ENCODE measurements around the gene ITSN1. TPM values are rescaled to one million over a fixed set of nuclear protein-coding genes. Genes with fewer than 3 reads are reported as not detected.

ITSN1 gene
- total RNA-seq, 1 experiment from 2014 or later, result 50.3 TPM

DNA sequence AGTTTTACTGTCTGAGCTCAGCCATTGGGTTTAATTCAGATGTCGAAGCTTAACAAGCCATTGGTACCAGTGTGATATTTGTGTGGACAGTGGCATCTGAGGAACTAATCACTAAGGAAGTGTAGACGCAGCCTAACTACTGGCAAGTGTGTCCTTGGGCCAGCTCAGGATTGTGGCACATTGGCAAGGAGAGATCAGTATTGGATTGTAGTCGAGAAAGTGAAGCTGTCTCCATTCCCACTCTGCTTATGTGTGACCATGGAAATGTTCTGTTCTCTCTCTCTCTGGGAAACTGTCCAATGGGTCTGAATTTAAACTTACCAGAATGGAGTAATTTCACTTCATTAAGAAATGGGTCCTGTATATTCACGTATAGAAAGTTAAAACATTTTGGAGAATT lies 112.2 kb downstream of the ITSN1 start:
- ATAC-seq (no peak), DNase-seq (ENCODE audit: low read depth, low spot score) (no peak)
- ChIA-PET POLR2A (no interaction called here), CTCF (no interaction called here)
- Histone ChIP-seq H3K27ac (ENCODE audit: low read length) (no peak overlapping the region), H3K9me3 (ENCODE audit: control insufficient read depth, insufficient read depth, low read depth, low read length) (no peaks in the 10 kb centered on the region), H3K4me3 (ENCODE audit: low read depth in 2 of 2, low read length in 2 of 2) (no peak overlapping the region), H3K4me1 (ENCODE audit: control insufficient read depth, insufficient read depth, low read length) (no peaks in the 10 kb centered on the region), H3K27me3 (ENCODE audit: control insufficient read depth, insufficient read depth, low read length) (no peaks in the 10 kb centered on the region), H3K36me3 (ENCODE audit: control insufficient read depth, insufficient read depth, low read length) (no peaks in the 10 kb centered on the region; the same call in 1 of the 2 replicates)
- BruUV-seq (replicated peaks), result no TSS peak
- in situ Hi-C loops (cut with HindIII; ENCODE audit: low pct_unique_long_range_greater_than_20kb, low sequenced_read_pairs) (no loop called here), intact Hi-C loops (cut with micrococcal nuclease; ENCODE audit: unreplicated experiment) (no loop called here)
- TF ChIP-seq, protein P1, sequence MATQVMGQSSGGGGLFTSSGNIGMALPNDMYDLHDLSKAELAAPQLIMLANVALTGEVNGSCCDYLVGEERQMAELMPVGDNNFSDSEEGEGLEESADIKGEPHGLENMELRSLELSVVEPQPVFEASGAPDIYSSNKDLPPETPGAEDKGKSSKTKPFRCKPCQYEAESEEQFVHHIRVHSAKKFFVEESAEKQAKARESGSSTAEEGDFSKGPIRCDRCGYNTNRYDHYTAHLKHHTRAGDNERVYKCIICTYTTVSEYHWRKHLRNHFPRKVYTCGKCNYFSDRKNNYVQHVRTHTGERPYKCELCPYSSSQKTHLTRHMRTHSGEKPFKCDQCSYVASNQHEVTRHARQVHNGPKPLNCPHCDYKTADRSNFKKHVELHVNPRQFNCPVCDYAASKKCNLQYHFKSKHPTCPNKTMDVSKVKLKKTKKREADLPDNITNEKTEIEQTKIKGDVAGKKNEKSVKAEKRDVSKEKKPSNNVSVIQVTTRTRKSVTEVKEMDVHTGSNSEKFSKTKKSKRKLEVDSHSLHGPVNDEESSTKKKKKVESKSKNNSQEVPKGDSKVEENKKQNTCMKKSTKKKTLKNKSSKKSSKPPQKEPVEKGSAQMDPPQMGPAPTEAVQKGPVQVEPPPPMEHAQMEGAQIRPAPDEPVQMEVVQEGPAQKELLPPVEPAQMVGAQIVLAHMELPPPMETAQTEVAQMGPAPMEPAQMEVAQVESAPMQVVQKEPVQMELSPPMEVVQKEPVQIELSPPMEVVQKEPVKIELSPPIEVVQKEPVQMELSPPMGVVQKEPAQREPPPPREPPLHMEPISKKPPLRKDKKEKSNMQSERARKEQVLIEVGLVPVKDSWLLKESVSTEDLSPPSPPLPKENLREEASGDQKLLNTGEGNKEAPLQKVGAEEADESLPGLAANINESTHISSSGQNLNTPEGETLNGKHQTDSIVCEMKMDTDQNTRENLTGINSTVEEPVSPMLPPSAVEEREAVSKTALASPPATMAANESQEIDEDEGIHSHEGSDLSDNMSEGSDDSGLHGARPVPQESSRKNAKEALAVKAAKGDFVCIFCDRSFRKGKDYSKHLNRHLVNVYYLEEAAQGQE (IDR thresholded peaks at IDR 0.05; ENCODE audit: insufficient read depth in 1 of 2, low read depth in 2 of 2, low read length in 1 of 2), result no peak
- no peak for TF ChIP-seq SIN3A (IDR thresholded peaks at IDR 0.05; ENCODE audit: borderline replicate concordance, insufficient read depth, low read depth, low read length)
- TF ChIP-seq, protein P2, sequence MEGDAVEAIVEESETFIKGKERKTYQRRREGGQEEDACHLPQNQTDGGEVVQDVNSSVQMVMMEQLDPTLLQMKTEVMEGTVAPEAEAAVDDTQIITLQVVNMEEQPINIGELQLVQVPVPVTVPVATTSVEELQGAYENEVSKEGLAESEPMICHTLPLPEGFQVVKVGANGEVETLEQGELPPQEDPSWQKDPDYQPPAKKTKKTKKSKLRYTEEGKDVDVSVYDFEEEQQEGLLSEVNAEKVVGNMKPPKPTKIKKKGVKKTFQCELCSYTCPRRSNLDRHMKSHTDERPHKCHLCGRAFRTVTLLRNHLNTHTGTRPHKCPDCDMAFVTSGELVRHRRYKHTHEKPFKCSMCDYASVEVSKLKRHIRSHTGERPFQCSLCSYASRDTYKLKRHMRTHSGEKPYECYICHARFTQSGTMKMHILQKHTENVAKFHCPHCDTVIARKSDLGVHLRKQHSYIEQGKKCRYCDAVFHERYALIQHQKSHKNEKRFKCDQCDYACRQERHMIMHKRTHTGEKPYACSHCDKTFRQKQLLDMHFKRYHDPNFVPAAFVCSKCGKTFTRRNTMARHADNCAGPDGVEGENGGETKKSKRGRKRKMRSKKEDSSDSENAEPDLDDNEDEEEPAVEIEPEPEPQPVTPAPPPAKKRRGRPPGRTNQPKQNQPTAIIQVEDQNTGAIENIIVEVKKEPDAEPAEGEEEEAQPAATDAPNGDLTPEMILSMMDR (IDR thresholded peaks at IDR 0.05), result no peak

DNA sequence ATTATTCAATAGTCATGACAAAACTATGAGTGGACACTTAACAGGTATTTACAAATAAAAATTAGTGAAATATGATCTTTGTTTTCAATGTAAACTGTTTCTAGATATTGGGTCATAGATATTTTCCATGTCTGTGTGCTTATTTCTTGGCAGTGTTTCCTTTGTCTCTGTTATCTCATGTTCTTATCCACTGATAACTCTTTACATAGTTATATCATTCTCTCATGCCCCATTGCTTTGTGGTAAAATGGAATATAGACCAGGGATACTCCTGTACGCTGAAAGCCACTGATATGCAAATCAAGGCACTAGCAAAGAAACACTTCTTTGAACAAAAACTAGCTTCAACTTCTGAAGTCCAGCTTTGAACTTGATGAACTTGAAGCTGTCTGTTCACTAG lies 113.1 kb downstream of the ITSN1 start:
- POLR2A ChIA-PET, result no interaction called here

More for the DNA sequence above, 113.1 kb downstream of the ITSN1 start:
- no peak for ATAC-seq
- Histone ChIP-seq H3K27me3 (ENCODE audit: control insufficient read depth, insufficient read depth, low read length) (no peaks in the 10 kb centered on the region), H3K36me3 (ENCODE audit: control insufficient read depth, insufficient read depth, low read length) (no peaks in the 10 kb centered on the region; the same call in 1 of the 2 replicates), H3K9me3 (ENCODE audit: control insufficient read depth, insufficient read depth, low read depth, low read length) (no peaks in the 10 kb centered on the region), H3K4me1 (ENCODE audit: control insufficient read depth, insufficient read depth, low read length) (no peaks in the 10 kb centered on the region; the same call in 1 of the 2 replicates), H3K4me3 (ENCODE audit: low read depth in 2 of 2, low read length in 2 of 2) (no peak overlapping the region), H3K27ac (ENCODE audit: low read length) (no peak overlapping the region)
- CTCF ChIA-PET, result no interaction called here
- no TSS peak for BruUV-seq (replicated peaks)
- intact Hi-C loops (cut with micrococcal nuclease; ENCODE audit: unreplicated experiment), result no loop called here
- no peak for DNase-seq (ENCODE audit: low read depth, low spot score)
- TF ChIP-seq, protein P2 (IDR thresholded peaks at IDR 0.05), result no peak
- no peak for TF ChIP-seq TCF7L2 (IDR thresholded peaks at IDR 0.05; ENCODE audit: low read depth, low read length)
- TF ChIP-seq, protein P1 (IDR thresholded peaks at IDR 0.05; ENCODE audit: insufficient read depth in 1 of 2, low read depth in 2 of 2, low read length in 1 of 2), result no peak
- TF ChIP-seq SIN3A (IDR thresholded peaks at IDR 0.05; ENCODE audit: borderline replicate concordance, insufficient read depth, low read depth, low read length), result no peak
- no peak for TF ChIP-seq POLR2AphosphoS5 (IDR thresholded peaks at IDR 0.05; ENCODE audit: low read depth, low read length)
- in situ Hi-C loops (cut with HindIII; ENCODE audit: low pct_unique_long_range_greater_than_20kb, low sequenced_read_pairs), result no loop called here
